Spleen (tissue), 7 donors: ENCODE data around the gene TCHP.

Experiments
- CTCF ChIP-seq, 11 experiments: fragments of 200-600 bp in 7 of 11; fragments of 450-650 bp in 4 of 11; sonication (generic) in 4 of 11; IDR thresholded peaks in 8 of 11; conservative IDR thresholded peaks in 3 of 11; 1 replicate in 7 of 11; 2 replicates in 4 of 11; pipeline versions ENCODE4 v1.4.0 to v1.8.0; 2016 to 2021; ENCODE audit warnings: antibody characterized with exemption in 11 of 11, inconsistent platforms in 4 of 11, mild to moderate bottlenecking in 1 of 11
- POLR2A ChIP-seq, 3 donors: fragments of 450-650 bp; IDR thresholded peaks; one replicate each; pipeline ENCODE4 v1.5.1; 2017; ENCODE audit warnings: antibody characterized with exemption in 3 of 3, mild to moderate bottlenecking in 1 of 3
- donor health status: DM: no; HTN: no; CAD: no; lungs with moderate emphysema.
- donor health status: DM: no; HTN: no; CAD: no.
- donor health status: DM: no; HTN: no; CAD: no.

- TF ChIP-seq CTCF (IDR thresholded peaks at IDR 0.05 in 8 of 11, conservative IDR thresholded peaks at IDR 0.05 in 3 of 11), result no peak
- no peak for TF ChIP-seq POLR2A (IDR thresholded peaks at IDR 0.05)
Observed at GRCh38 chr12:109961612-109962011, 61.5 kb downstream of the TCHP start.
